H1 (cell line): Measurements from ENCODE around the gene SNAPC2. TPM values are rescaled to one million over a fixed set of nuclear protein-coding genes. Genes with fewer than 3 reads are reported as not detected.

Experiments
- CHD2 ChIP-seq: IDR thresholded peaks from 2 replicates; pipeline ENCODE4 v1.6.1; 2012; ENCODE audit warnings: low read length, improper control_type of control experiment
- GTF2F1 ChIP-seq: IDR thresholded peaks from 2 replicates; pipeline ENCODE4 v1.6.1; 2012; ENCODE audit warnings: low read depth, low read length, improper control_type of control experiment, borderline replicate concordance
- SP2 ChIP-seq: IDR thresholded peaks from 2 replicates; pipeline ENCODE4 v1.6.1; 2012; ENCODE audit warnings: mild to moderate bottlenecking, low read length, inconsistent platforms
- SUZ12 ChIP-seq: fragments of 200-600 bp; sonication (generic); IDR thresholded peaks from 2 replicates; pipeline ENCODE4 v1.6.1; 2012; ENCODE audit warnings: mild to moderate bottlenecking, inconsistent platforms, low read length, moderate library complexity, mixed read lengths
- TBP ChIP-seq: IDR thresholded peaks from 2 replicates; pipeline ENCODE4 v1.6.1; 2011; ENCODE audit warnings: low read depth, low read length, improper control_type of control experiment
- polyA plus RNA-seq, 7 experiments: library from polyadenylated mRNA; depleted of rRNA in 3 of 7; stranded (reverse) in 5 of 7; unstranded in 2 of 7; fragments of >200 nt in 5 of 7; fragments of 200-250 nt in 2 of 7; gene quantifications; 1 replicate in 5 of 7; 2 replicates in 1 of 7; 4 replicates in 1 of 7; pipeline versions ENCODE4 v1.2.1 to v1.2.3, GENCODE V29; 2011 to 2013; ENCODE audit warnings: missing spikeins in 2 of 7, mixed read lengths in 2 of 7
- total RNA-seq: library from RNA; stranded (reverse); fragmentation: NEBNext Ultra II Directional; extraction: Animal tissue kit (Norgen Biotek cat#: 25700); gene quantifications from 2 replicates; pipeline ENCODE4 v1.2.1, GENCODE V29; 2021
- TF ChIP-seq, protein P1 (sequence below): IDR thresholded peaks from 2 replicates; pipeline ENCODE4 v1.6.1; 2012; ENCODE audit warnings: low read length, inconsistent platforms

The SNAPC2 gene
- total and polyA plus RNA-seq, 2 of the 8 experiments (the other 6 are each of a cell fraction or from before 2014, with no cell fraction given) = 18.2 to 20.3 TPM

DNA sequence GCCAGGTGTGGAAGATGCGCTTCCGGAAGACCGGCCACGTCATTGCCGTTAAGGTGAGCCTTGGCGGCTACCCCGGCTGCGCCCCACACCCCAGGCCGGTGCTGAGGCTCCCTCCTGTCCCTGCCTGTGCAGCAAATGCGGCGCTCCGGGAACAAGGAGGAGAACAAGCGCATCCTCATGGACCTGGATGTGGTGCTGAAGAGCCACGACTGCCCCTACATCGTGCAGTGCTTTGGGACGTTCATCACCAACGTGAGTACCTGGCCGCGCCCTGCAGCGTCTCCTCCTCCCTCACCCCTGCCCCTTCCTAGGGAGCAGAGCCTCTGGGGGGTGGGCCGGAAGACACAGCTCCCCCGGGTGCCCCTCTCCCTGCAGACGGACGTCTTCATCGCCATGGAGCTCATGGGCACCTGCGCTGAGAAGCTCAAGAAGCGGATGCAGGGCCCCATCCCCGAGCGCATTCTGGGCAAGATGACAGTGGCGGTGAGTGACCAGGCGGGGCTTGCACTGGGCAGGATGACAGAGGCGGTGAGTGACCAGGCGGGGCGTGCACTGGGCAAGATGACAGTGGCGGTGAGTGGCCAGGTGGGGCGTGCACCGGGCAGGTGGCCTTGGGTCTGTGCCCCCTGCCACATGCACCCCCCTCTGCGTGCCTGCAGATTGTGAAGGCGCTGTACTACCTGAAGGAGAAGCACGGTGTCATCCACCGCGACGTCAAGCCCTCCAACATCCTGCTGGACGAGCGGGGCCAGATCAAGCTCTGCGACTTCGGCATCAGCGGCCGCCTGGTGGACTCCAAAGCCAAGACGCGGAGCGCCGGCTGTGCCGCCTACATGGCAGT, 9.6 kb upstream of the SNAPC2 start (continued):
- TF ChIP-seq SP2 (no peak), CHD2 (no peak), SUZ12 (no peak), TBP (no peak), GTF2F1 (no peak)
- TF ChIP-seq, protein P1, sequence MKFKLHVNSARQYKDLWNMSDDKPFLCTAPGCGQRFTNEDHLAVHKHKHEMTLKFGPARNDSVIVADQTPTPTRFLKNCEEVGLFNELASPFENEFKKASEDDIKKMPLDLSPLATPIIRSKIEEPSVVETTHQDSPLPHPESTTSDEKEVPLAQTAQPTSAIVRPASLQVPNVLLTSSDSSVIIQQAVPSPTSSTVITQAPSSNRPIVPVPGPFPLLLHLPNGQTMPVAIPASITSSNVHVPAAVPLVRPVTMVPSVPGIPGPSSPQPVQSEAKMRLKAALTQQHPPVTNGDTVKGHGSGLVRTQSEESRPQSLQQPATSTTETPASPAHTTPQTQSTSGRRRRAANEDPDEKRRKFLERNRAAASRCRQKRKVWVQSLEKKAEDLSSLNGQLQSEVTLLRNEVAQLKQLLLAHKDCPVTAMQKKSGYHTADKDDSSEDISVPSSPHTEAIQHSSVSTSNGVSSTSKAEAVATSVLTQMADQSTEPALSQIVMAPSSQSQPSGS = no peak
